Loucy (cell line): ENCODE measurements around the gene CXXC1.

Experiments used
- CTCF ChIP-seq: fragments of 200-600 bp; sonication (generic); conservative IDR thresholded peaks from 2 replicates; pipeline ENCODE4 v1.5.1; 2014; ENCODE audit warnings: mild to moderate bottlenecking, antibody characterized with exemption, low read length
- EZH2phosphoT487 ChIP-seq: fragments of 200-600 bp; IDR thresholded peaks from 2 replicates; pipeline ENCODE4 v1.6.1; 2018; ENCODE audit warnings: antibody characterized with exemption, mild to moderate bottlenecking, moderate library complexity, borderline replicate concordance

- TF ChIP-seq CTCF: no peak
- TF ChIP-seq EZH2phosphoT487: no peak
These were observed 20.4 kb upstream of the CXXC1 start for GRCh38 chr18:50307738-50308470.
